Brain microvascular endothelial cell (primary cell): ENCODE results near the gene PDZK1IP1.

ENCODE experiments used
- DNase-seq: peaks from one replicate; pipeline ENCODE4 v3.0.0-alpha.2; 2020
- H3K27ac ChIP-seq: fragments of 250-450 bp; sonication (Bioruptor Pico); 2 replicates; pipeline ENCODE4 v1.5.1; 2020; ENCODE audit warnings: mild to moderate bottlenecking, moderate library complexity
- H3K27me3 ChIP-seq: fragments of 250-450 bp; sonication (Bioruptor Pico); replicated peaks from 2 replicates; pipeline ENCODE4 v1.5.1; 2020; ENCODE audit warnings: mild to moderate bottlenecking
- H3K36me3 ChIP-seq: fragments of 250-450 bp; sonication (Bioruptor Pico); replicated peaks from 2 replicates; pipeline ENCODE4 v1.5.1; 2020; ENCODE audit warnings: mild to moderate bottlenecking
- H3K4me3 ChIP-seq: 2 replicates; pipeline ENCODE4 v1.5.1; 2011; ENCODE audit warnings: low read depth, mild to moderate bottlenecking, control low read depth, low read length, moderate library complexity
- CTCF ChIP-seq: IDR thresholded peaks from 2 replicates; pipeline ENCODE4 v1.5.1; 2011; ENCODE audit warnings: low read depth, mild to moderate bottlenecking, moderate library complexity, low read length, control low read depth, inconsistent platforms; ENCODE audit errors: missing control alignments
- in situ Hi-C: cut with HindIII; loops from 2 replicates; pipeline ENCODE4 v1.10.0; 2017; ENCODE audit warnings: low sequenced_read_pairs, low pct_ligation_motif_present

PDZK1IP1 gene

DNA sequence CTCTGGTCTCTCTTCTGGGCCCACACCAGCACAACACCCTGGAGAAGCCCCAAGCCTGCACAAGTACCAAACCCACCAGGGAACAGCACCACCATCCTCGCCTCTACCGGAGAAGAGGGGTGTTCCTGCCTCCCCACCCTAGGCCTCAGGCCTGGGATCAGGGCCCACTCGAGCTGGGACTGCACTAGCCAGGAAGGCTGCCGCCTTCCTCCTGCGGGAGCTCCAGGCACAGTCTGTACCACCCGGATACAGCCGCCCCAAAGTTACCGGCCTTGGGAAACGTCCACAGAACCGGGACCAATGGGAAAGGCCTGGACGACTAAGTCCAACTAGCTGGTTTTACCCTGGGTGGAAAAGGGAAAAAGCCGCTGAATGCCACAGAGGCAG is 38.8 kb upstream of the PDZK1IP1 start:
- no peak overlapping the region for H3K4me3 ChIP-seq
- no peak overlapping the region for H3K27ac ChIP-seq
- no peak for TF ChIP-seq CTCF

DNA sequence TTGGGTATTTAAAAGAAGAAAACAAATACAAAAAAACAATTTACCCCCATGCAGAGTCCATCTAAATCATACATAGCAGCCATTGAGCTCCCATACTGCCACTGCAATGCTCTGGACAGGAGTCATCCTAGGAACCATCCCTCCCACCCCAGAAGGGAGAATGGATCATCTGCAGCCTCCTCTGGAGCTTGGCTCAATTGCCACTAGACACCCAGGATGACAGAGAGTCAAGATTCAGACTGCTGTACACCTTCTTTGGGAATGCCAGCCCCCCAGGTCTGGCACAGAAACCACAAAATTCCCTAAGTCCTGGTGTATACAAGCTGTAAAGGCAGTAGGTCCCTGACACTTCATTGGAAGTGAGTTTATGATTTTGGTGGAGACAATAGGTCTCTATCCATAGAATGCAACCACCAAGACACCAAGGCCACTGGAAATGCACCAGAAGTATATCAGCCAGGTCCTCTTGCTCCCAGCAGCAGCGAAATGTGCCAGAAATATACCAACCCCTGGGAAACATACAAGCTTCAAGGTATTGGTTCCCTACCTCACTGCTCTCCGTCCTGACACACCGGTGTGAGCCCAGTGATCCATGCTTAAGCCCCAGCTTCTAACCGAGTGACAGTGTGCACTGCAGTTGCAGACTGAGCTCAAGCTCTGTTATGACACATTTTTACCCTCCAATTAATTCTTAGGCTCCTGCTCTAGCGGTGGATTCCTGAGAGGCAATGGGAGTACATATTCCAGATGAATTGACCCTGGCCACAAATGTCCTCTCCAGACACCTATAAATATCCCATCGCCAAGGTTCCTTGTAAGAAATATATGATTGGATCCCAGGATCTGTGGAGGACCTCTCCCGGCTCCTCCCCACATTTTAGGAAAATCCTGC is 37.8 kb upstream of the PDZK1IP1 start:
- H3K27me3 ChIP-seq, result peaks cover 94% of the 10 kb centered on the region
- no peak for TF ChIP-seq CTCF
- no peak overlapping the region for H3K4me3 ChIP-seq
- no peak for DNase-seq
- in situ Hi-C loops, result no loop called here
- no peaks in the 10 kb centered on the region for H3K36me3 ChIP-seq
- H3K27ac ChIP-seq, result no peak overlapping the region

More for the DNA sequence above, 38.8 kb upstream of the PDZK1IP1 start:
- no peak for DNase-seq
- in situ Hi-C loops, result no loop called here
- Histone ChIP-seq H3K27me3 (peaks cover 96% of the 10 kb centered on the region), H3K36me3 (no peaks in the 10 kb centered on the region)

- no peak for TF ChIP-seq CTCF
- in situ Hi-C loops, result no loop called here
- DNase-seq, result no peak
Observed at GRCh38 chr1:47226839-47227215, 37.0 kb upstream of the PDZK1IP1 start.

GRCh38 chr1:47226121-47226838 is 36.4 kb upstream of the PDZK1IP1 start:
- Histone ChIP-seq H3K4me3 (no peak overlapping the region), H3K27ac (no peak overlapping the region), H3K27me3 (peaks cover 90% of the 10 kb centered on the region), H3K36me3 (no peaks in the 10 kb centered on the region)
- in situ Hi-C loops, result no loop called here
- DNase-seq, result no peak
- TF ChIP-seq CTCF, result no peak

More at GRCh38 chr1:47226839-47227215, 37.0 kb upstream of the PDZK1IP1 start:
- Histone ChIP-seq H3K27ac (no peak overlapping the region), H3K27me3 (peaks cover 95% of the 10 kb centered on the region), H3K4me3 (no peak overlapping the region), H3K36me3 (no peaks in the 10 kb centered on the region)

DNA sequence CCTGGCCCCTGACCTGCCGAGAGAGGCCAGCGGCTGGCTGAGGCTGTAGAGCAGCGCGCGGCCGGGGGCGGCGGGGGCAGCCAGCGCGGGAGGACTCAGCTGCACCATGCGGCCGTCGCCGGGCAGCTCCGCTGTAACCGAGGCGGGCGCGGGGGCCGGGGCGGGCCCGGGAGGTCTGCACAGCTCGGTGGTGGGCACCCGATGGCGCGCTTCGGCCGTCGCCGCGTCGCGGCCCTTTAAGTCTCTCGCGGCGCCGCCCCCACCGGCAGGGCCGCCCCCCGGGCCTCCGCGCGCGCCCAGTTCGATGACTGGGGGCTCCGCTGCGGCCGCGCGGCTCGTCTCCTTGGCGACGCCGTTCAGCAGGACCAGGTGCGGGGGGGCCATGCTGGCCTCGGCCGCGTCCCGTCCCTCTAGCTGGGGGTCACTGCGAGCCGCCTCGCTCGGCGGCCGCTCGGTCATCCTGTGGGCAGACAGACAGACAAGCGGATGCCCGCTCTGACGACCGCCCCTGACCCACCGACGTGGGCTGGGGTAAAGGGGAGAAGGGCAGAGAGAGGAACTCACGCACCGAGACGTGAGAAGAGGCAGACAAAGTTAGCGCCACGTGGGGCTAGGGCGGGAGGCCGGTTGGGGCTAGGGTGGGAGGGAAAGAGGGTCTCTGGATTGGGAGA is 35.7 kb upstream of the PDZK1IP1 start:
- Histone ChIP-seq H3K36me3 (no peaks in the 10 kb centered on the region), H3K27me3 (peaks cover 84% of the 10 kb centered on the region), H3K27ac (no peak overlapping the region), H3K4me3 (no peak overlapping the region)
- in situ Hi-C loops, result no loop called here
- no peak for TF ChIP-seq CTCF
- DNase-seq, result no peak
